ENCODE measurements around the gene GSS. TPM values are rescaled to one million over a fixed set of nuclear protein-coding genes. Genes with fewer than 3 reads are reported as not detected.

Gene GSS
- total RNA-seq, 1 donor from 2014 or later: 17.2 TPM

- no peak for TF ChIP-seq CTCF (IDR thresholded peaks at IDR 0.05; ENCODE audit: borderline replicate concordance)
- Histone ChIP-seq H3K4me3 (no peak overlapping the region), H3K27ac (replicated peaks) (no peak overlapping the region), H3K9me3 (replicated peaks) (no peaks in the 10 kb centered on the region), H3K27me3 (ENCODE audit: low read depth) (no peaks in the 10 kb centered on the region), H3K4me1 (peaks cover 26% of the 10 kb centered on the region), H3K36me3 (no peaks in the 10 kb centered on the region)
- no peak for DNase-seq
- intact Hi-C loops (cut with micrococcal nuclease): no loop called here
Observed at GRCh38 chr20:34965051-34965450, 9.4 kb upstream of the GSS start.

GRCh38 chr20:34964486-34964885, 8.9 kb upstream of the GSS start:
- H3K27ac ChIP-seq (replicated peaks): no peak overlapping the region
- H3K4me3 ChIP-seq: no peak overlapping the region
- no peak for TF ChIP-seq CTCF (IDR thresholded peaks at IDR 0.05; ENCODE audit: borderline replicate concordance)
- H3K27me3 ChIP-seq (ENCODE audit: low read depth): no peaks in the 10 kb centered on the region
- no peak for DNase-seq
- peaks cover 20% of the 10 kb centered on the region for H3K4me1 ChIP-seq
- no peaks in the 10 kb centered on the region for H3K9me3 ChIP-seq (replicated peaks)
- H3K36me3 ChIP-seq: no peaks in the 10 kb centered on the region
- intact Hi-C loops (cut with micrococcal nuclease): loop anchor here (5.0 kb wide), 1 partner anchor 92 kb away; the partner anchor contains the start of gene GGT7

GRCh38 chr20:34956751-34957472, 1.3 kb upstream of the GSS start:
- H3K27ac ChIP-seq (replicated peaks): no peak overlapping the region
- intact Hi-C loops (cut with micrococcal nuclease): no loop called here
- no peaks in the 10 kb centered on the region for H3K27me3 ChIP-seq (ENCODE audit: low read depth)
- H3K4me3 ChIP-seq: no peak overlapping the region
- H3K4me1 ChIP-seq: peaks cover 44% of the 10 kb centered on the region
- no peaks in the 10 kb centered on the region for H3K9me3 ChIP-seq (replicated peaks)
- no peak for DNase-seq
- no peak for TF ChIP-seq CTCF (IDR thresholded peaks at IDR 0.05; ENCODE audit: borderline replicate concordance)
- H3K36me3 ChIP-seq: no peaks in the 10 kb centered on the region

- H3K36me3 ChIP-seq: no peaks in the 10 kb centered on the region
- H3K27me3 ChIP-seq (ENCODE audit: low read depth): no peaks in the 10 kb centered on the region
- H3K27ac ChIP-seq (replicated peaks): peak overlapping the region; percentile 97
- H3K4me1 ChIP-seq: peaks cover 50% of the 10 kb centered on the region
- TF ChIP-seq CTCF (IDR thresholded peaks at IDR 0.05; ENCODE audit: borderline replicate concordance): peak; percentile 37
- no peak for DNase-seq
- intact Hi-C loops (cut with micrococcal nuclease): no loop called here
- H3K4me3 ChIP-seq: peak overlapping the region; percentile 78
- H3K9me3 ChIP-seq (replicated peaks): no peaks in the 10 kb centered on the region
Observed at GRCh38 chr20:34956041-34956458, 444 bp upstream of the GSS start.

- H3K36me3 ChIP-seq: no peaks in the 10 kb centered on the region
- no peak for TF ChIP-seq CTCF (IDR thresholded peaks at IDR 0.05; ENCODE audit: borderline replicate concordance)
- H3K4me3 ChIP-seq: peak overlapping the region; percentile 78
- intact Hi-C loops (cut with micrococcal nuclease): no loop called here
- peaks cover 43% of the 10 kb centered on the region for H3K4me1 ChIP-seq
- H3K9me3 ChIP-seq (replicated peaks): no peaks in the 10 kb centered on the region
- peak overlapping the region; percentile 97 for H3K27ac ChIP-seq (replicated peaks)
- no peaks in the 10 kb centered on the region for H3K27me3 ChIP-seq (ENCODE audit: low read depth)
- no peak for DNase-seq
Observed at GRCh38 chr20:34954904-34955230, 739 bp downstream of the GSS start.
